GM18520 (cell line): ENCODE measurements around the gene CERT1.

Source experiments
- ATAC-seq: cut with Tn5 transposase; IDR thresholded peaks from one replicate; pipeline ENCODE4 v1.9.1; 2021; ENCODE audit not compliant: unreplicated experiment

Gene CERT1

GRCh38 chr5:75481024-75481423, 30.4 kb downstream of the CERT1 start:
- no peak for ATAC-seq

GRCh38 chr5:75475364-75475763, 36.1 kb downstream of the CERT1 start:
- no peak for ATAC-seq

- no peak for ATAC-seq
Measured at GRCh38 chr5:75473463-75473862, 38.0 kb downstream of the CERT1 start.

- ATAC-seq, result no peak
Measured at GRCh38 chr5:75472973-75473372, 38.5 kb downstream of the CERT1 start.

- ATAC-seq, result no peak
Measured at GRCh38 chr5:75471193-75471592, 40.2 kb downstream of the CERT1 start.

- no peak for ATAC-seq
Measured at GRCh38 chr5:75469017-75469416, 42.4 kb downstream of the CERT1 start.

GRCh38 chr5:75468593-75468992, 42.8 kb downstream of the CERT1 start:
- ATAC-seq, result no peak

- no peak for ATAC-seq
Measured at GRCh38 chr5:75466006-75466716, 45.3 kb downstream of the CERT1 start.

GRCh38 chr5:75465480-75465879, 45.9 kb downstream of the CERT1 start:
- no peak for ATAC-seq

GRCh38 chr5:75463726-75464125, 47.7 kb downstream of the CERT1 start:
- no peak for ATAC-seq

GRCh38 chr5:75461679-75462078, 49.8 kb downstream of the CERT1 start:
- no peak for ATAC-seq

- peak; percentile 41 for ATAC-seq
Measured at GRCh38 chr5:75460942-75461610, 50.4 kb downstream of the CERT1 start.

- ATAC-seq, result no peak
Measured at GRCh38 chr5:75460532-75460931, 50.9 kb downstream of the CERT1 start.

- no peak for ATAC-seq
Measured at GRCh38 chr5:75457691-75458090, 53.7 kb downstream of the CERT1 start.

GRCh38 chr5:75457161-75457560, 54.3 kb downstream of the CERT1 start:
- no peak for ATAC-seq

GRCh38 chr5:75450069-75450468, 61.4 kb downstream of the CERT1 start:
- no peak for ATAC-seq

- no peak for ATAC-seq
Measured at GRCh38 chr5:75446068-75446467, 65.4 kb downstream of the CERT1 start.

GRCh38 chr5:75441560-75441959, 69.9 kb downstream of the CERT1 start:
- ATAC-seq, result no peak

GRCh38 chr5:75439276-75439675, 72.2 kb downstream of the CERT1 start:
- no peak for ATAC-seq

GRCh38 chr5:75438722-75439121, 72.7 kb downstream of the CERT1 start:
- no peak for ATAC-seq

GRCh38 chr5:75435096-75435495, 76.3 kb downstream of the CERT1 start:
- no peak for ATAC-seq

GRCh38 chr5:75433814-75434506, 77.5 kb downstream of the CERT1 start:
- no peak for ATAC-seq
